Peyer's patch (tissue), 4 donors: ENCODE data around the gene FIGNL2. TPM values are rescaled to one million over a fixed set of nuclear protein-coding genes. Genes with fewer than 3 reads are reported as not detected.

ENCODE experiments used
- DNase-seq, 3 donors: peaks; one replicate each; pipeline ENCODE4 v3.0.0-alpha.2; 2017 to 2019
- H3K27ac ChIP-seq, 4 donors: fragments of 200-600 bp; sonication (generic); one replicate each; pipeline ENCODE4 v1.5.1; 2016 to 2019
- H3K27me3 ChIP-seq, 2 donors: fragments of 200-600 bp; sonication (generic); one replicate each; pipeline ENCODE4 v1.5.1; 2019
- H3K36me3 ChIP-seq, 3 donors: fragments of 200-600 bp; sonication (generic); one replicate each; pipeline ENCODE4 v1.5.1; 2016 to 2019
- H3K4me1 ChIP-seq, 4 donors: fragments of 200-600 bp; sonication (generic); one replicate each; pipeline ENCODE4 v1.5.1; 2016 to 2019
- H3K4me3 ChIP-seq, 4 donors: fragments of 200-600 bp; sonication (generic); 1 replicate in 3 of 4; 2 replicates in 1 of 4; pipeline ENCODE4 v1.5.1; 2016 to 2019; ENCODE audit warnings: mild to moderate bottlenecking in 1 of 4
- H3K9me3 ChIP-seq, 4 donors: fragments of 200-600 bp; sonication (generic); one replicate each; pipeline ENCODE4 v1.5.1; 2016 to 2019; ENCODE audit warnings: mild to moderate bottlenecking in 1 of 4
- CTCF ChIP-seq, 6 experiments: fragments of 450-650 bp in 4 of 6; fragments of 200-600 bp in 2 of 6; sonication (generic) in 1 of 6; IDR thresholded peaks; one replicate each; pipeline ENCODE4 v1.5.1; 2017 to 2019; ENCODE audit warnings: antibody characterized with exemption in 6 of 6, mild to moderate bottlenecking in 3 of 6, moderate library complexity in 1 of 6
- POLR2A ChIP-seq, 2 donors: fragments of 450-650 bp; IDR thresholded peaks; one replicate each; pipeline ENCODE4 v1.5.1; 2017; ENCODE audit warnings: antibody characterized with exemption in 2 of 2, mild to moderate bottlenecking in 2 of 2, moderate library complexity in 2 of 2
- total RNA-seq, 4 donors: library from RNA; depleted of rRNA; stranded (reverse); fragments of >200 nt; gene quantifications; one replicate each; pipeline ENCODE4 v1.1.0, GENCODE V29; 2016

Gene FIGNL2
- total RNA-seq, 4 donors from 2014 or later = 0.19 TPM; not detected in 3

- no peaks in the 10 kb centered on the region for H3K27me3 ChIP-seq
- H3K36me3 ChIP-seq = no peaks in the 10 kb centered on the region
- peaks cover 0 to 28% (median 9%) of the 10 kb centered on the region in 4 donors for H3K4me1 ChIP-seq
- no peak overlapping the region for H3K27ac ChIP-seq
- H3K4me3 ChIP-seq = no peak overlapping the region
- peak in 1 of 3 donors; percentile 72 for DNase-seq
- no peaks in the 10 kb centered on the region for H3K9me3 ChIP-seq
- peak in 4 of 6 experiments; percentile 23 to 68 (median 58) for TF ChIP-seq CTCF (IDR thresholded peaks at IDR 0.05)
- no peak for TF ChIP-seq POLR2A (IDR thresholded peaks at IDR 0.05)
Observed at GRCh38 chr12:51823875-51824565, 24.5 kb downstream of the FIGNL2 start.

GRCh38 chr12:51822956-51823355 lies 25.6 kb downstream of the FIGNL2 start:
- Histone ChIP-seq H3K4me3 (no peak overlapping the region), H3K9me3 (no peaks in the 10 kb centered on the region), H3K27me3 (no peaks in the 10 kb centered on the region), H3K4me1 (peaks cover 0 to 30% (median 9%) of the 10 kb centered on the region in 4 donors), H3K36me3 (no peaks in the 10 kb centered on the region), H3K27ac (no peak overlapping the region)
- no peak for DNase-seq
- TF ChIP-seq CTCF (IDR thresholded peaks at IDR 0.05) (no peak), POLR2A (IDR thresholded peaks at IDR 0.05) (no peak)

GRCh38 chr12:51822261-51822616 lies 26.3 kb downstream of the FIGNL2 start:
- DNase-seq = no peak
- H3K27me3 ChIP-seq = no peaks in the 10 kb centered on the region
- peaks cover 0 to 23% (median 7%) of the 10 kb centered on the region in 4 donors for H3K4me1 ChIP-seq
- no peak for TF ChIP-seq POLR2A (IDR thresholded peaks at IDR 0.05)
- no peak for TF ChIP-seq CTCF (IDR thresholded peaks at IDR 0.05)
- no peak overlapping the region for H3K27ac ChIP-seq
- H3K4me3 ChIP-seq = no peak overlapping the region
- no peaks in the 10 kb centered on the region for H3K9me3 ChIP-seq
- no peaks in the 10 kb centered on the region for H3K36me3 ChIP-seq

- Histone ChIP-seq H3K4me1 (peaks cover 0 to 21% (median 7%) of the 10 kb centered on the region in 4 donors), H3K9me3 (no peaks in the 10 kb centered on the region), H3K27me3 (no peaks in the 10 kb centered on the region), H3K4me3 (peak overlapping the region; percentile 51 to 59 (median 56)), H3K27ac (peak overlapping the region; percentile 59 to 78 (median 66)), H3K36me3 (no peaks in the 10 kb centered on the region)
- no peak for TF ChIP-seq CTCF (IDR thresholded peaks at IDR 0.05)
- DNase-seq = no peak
Observed at GRCh38 chr12:51821440-51822260, 26.9 kb downstream of the FIGNL2 start.

- no peak for TF ChIP-seq POLR2A (IDR thresholded peaks at IDR 0.05)
- peak in 4 of 6 experiments; percentile 29 to 36 (median 30) for TF ChIP-seq CTCF (IDR thresholded peaks at IDR 0.05)
- H3K27ac ChIP-seq = peak overlapping the region; percentile 59 to 78 (median 66)
- H3K9me3 ChIP-seq = no peaks in the 10 kb centered on the region
- peaks cover 0 to 21% (median 7%) of the 10 kb centered on the region in 4 donors for H3K4me1 ChIP-seq
- no peaks in the 10 kb centered on the region for H3K36me3 ChIP-seq
- no peaks in the 10 kb centered on the region for H3K27me3 ChIP-seq
- peak; percentile 63 to 86 (median 65) for DNase-seq
- H3K4me3 ChIP-seq = peak overlapping the region; percentile 51 to 59 (median 56)
Observed at GRCh38 chr12:51820526-51821439, 27.7 kb downstream of the FIGNL2 start.
